Right renal cortex interstitium (tissue), 3 donors: ENCODE measurements around the gene HS2ST1. TPM values are rescaled to one million over a fixed set of nuclear protein-coding genes. Genes with fewer than 3 reads are reported as not detected.

Experiments used
- DNase-seq, 3 donors: peaks; one replicate each; pipeline ENCODE4 v3.0.0-alpha.2; 2013; ENCODE audit warnings: low read depth in 3 of 3, low spot score in 2 of 3
- polyA plus RNA-seq, 3 donors: library from polyadenylated mRNA; unstranded; fragments of 120-200 nt; gene quantifications; one replicate each; pipeline ENCODE4 v1.2.1, GENCODE V29; 2013; ENCODE audit not compliant: insufficient read length in 3 of 3

HS2ST1 gene
- polyA plus RNA-seq, 3 donors, result 45.6 to 52.2 (median 49.6) TPM

DNA sequence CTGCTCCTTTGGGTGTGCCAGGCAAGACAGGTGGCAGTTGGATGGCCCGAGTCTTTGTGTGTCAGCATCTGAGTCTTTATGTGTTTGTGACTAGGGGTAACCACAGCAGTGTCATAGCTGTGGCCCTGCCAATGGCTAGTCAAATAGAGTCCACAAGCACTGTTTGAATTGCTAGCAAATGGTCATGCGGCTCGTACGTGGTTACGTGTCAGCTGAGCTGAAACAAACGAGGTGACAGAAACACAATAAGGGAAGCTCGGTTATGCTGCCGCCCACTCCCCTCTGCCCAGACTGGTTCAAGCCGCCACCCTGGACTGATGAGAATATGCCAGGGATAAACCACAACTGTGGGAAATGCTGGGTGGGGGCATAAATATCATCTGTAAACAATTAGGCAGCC lies 239.9 kb downstream of the HS2ST1 start:
- DNase-seq, result no peak

DNA sequence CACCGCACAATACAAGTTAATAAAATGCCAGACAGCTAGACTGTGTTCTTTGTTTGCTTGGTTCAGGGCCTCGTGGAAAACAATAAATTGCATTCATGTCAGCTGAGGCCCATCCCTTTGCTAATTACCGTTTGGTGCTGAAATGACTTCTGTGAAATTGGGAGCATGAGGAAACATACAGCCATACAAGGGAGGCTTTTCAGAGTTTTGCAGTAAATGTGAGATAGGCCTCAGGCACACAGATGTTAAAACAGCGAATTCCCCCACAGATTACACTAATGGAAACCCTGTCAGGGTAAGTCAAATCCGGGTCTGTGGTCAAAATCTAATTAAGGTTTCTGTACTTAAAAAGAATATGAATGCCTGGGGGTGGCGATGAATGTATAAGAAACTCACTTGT lies 240.7 kb downstream of the HS2ST1 start:
- DNase-seq, result no peak

GRCh38 chr1:87155648-87156047 lies 241.2 kb downstream of the HS2ST1 start:
- no peak for DNase-seq

DNA sequence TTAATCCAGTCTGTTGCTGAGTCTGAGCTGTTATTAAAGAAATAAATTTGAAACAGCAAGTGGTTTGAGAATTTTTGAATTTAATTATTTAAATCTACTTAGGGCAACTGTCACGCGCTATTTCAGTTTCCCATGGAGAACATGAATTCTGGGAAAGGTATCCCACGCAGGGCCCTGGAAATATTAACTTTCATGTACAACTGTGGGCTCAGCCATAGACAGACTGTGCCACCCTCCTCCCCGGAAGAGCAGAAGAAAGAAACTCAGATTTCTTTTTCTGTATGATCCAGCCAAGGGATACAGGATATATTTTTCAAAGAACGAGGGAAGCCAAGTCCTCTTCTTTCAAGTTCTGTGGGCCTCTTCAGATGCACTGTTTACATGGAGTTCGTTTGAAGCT lies 241.7 kb downstream of the HS2ST1 start:
- DNase-seq, result no peak

DNA sequence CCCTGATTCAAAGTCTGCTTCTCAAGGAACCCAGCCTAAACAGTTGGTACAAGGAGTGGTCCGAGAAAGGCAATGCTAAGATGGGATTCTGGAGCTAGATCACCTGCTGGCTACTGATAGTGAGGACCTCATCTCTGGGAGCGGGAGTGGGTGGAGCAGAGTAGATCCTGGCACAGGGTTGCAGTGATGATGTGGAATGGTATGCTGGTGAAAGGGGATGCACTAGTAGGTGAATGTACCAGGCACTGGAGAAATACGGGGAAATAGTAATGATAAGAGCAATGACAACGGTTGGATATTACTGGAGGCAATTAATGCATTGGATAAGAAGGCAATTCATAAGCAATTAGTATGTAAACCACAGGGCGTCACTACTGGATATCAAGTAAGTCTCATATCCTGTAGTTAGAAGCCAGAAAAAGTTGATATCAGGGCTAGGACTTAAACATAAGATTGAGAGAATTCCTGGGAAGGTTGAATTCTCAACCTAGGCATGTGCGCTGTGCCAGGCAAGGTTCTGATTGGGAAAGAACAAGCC lies 245.0 kb downstream of the HS2ST1 start:
- DNase-seq, result no peak

Other genes with a start within 250 kb of the HS2ST1 start
- gene SH3GLB1, start 210.1 kb upstream of the HS2ST1 start, polyA plus RNA-seq, result 10 to 100 TPM; 80.5 to 87.5 (median 86.2) TPM
- gene SELENOF, start 509 bp upstream of the HS2ST1 start, polyA plus RNA-seq, result 100 to 1,000 TPM; 343 to 371 (median 347) TPM